ENCODE data around the gene CDKN2D. TPM values are rescaled to one million over a fixed set of nuclear protein-coding genes. Genes with fewer than 3 reads are reported as not detected.

CDKN2D gene
- polyA plus RNA-seq, 1 donor from 2014 or later: 333 TPM

- no peak overlapping the region for H3K4me3 ChIP-seq (ENCODE audit: low read length)
- no peak overlapping the region for H3K9ac ChIP-seq (ENCODE audit: low read length)
- H2AFZ ChIP-seq (ENCODE audit: low read depth, low read length): no peak overlapping the region
- H3K27me3 ChIP-seq (ENCODE audit: insufficient read depth, low read depth, low read length): no peaks in the 10 kb centered on the region
- H3K4me2 ChIP-seq (ENCODE audit: low read length): no peak overlapping the region
- H3K36me3 ChIP-seq (ENCODE audit: insufficient read depth, low read length): no peaks in the 10 kb centered on the region
- H3K9me2 ChIP-seq (ENCODE audit: insufficient read depth, low read length): no peaks in the 10 kb centered on the region
- no peak for TF ChIP-seq SMC3 (conservative IDR thresholded peaks at IDR 0.05; ENCODE audit: poor library complexity)
- no peak for TF ChIP-seq RAD21 (conservative IDR thresholded peaks at IDR 0.05)
- no peak for TF ChIP-seq TAF1 (IDR thresholded peaks at IDR 0.05; ENCODE audit: low read depth)
- TF ChIP-seq EP300 (conservative IDR thresholded peaks at IDR 0.05; ENCODE audit: poor library complexity, severe bottlenecking): no peak
- TF ChIP-seq EZH2 (IDR thresholded peaks at IDR 0.05; ENCODE audit: borderline replicate concordance, insufficient read depth, low read length, poor library complexity, severe bottlenecking): no peak
- TF ChIP-seq POLR2AphosphoS5 (IDR thresholded peaks at IDR 0.05): no peak
- no peak for TF ChIP-seq REST (IDR thresholded peaks at IDR 0.05; ENCODE audit: borderline replicate concordance)
- TF ChIP-seq CTCF (IDR thresholded peaks at IDR 0.05; ENCODE audit: poor library complexity, severe bottlenecking): no peak
- no peak for TF ChIP-seq MXI1 (conservative IDR thresholded peaks at IDR 0.05; ENCODE audit: poor library complexity, severe bottlenecking)
- no peaks in the 10 kb centered on the region for H4K20me1 ChIP-seq (ENCODE audit: insufficient read depth)
- H3K9me3 ChIP-seq (ENCODE audit: low read length): no peaks in the 10 kb centered on the region
- H3F3A ChIP-seq (ENCODE audit: insufficient read depth, low read length, poor library complexity, severe bottlenecking): no peaks in the 10 kb centered on the region
- H3K27ac ChIP-seq (ENCODE audit: low read length): no peak overlapping the region
- H3K79me2 ChIP-seq (replicated peaks; ENCODE audit: insufficient read depth, low read length): peaks cover 14% of the 10 kb centered on the region
These were observed 6.2 kb downstream of the CDKN2D start for GRCh38 chr19:10562609-10563008.

- TF ChIP-seq MXI1 (conservative IDR thresholded peaks at IDR 0.05; ENCODE audit: poor library complexity, severe bottlenecking): no peak
- Histone ChIP-seq H3K4me2 (ENCODE audit: low read length) (no peak overlapping the region), H3K9me3 (ENCODE audit: low read length) (no peaks in the 10 kb centered on the region), H4K20me1 (ENCODE audit: insufficient read depth) (no peaks in the 10 kb centered on the region), H3K27ac (ENCODE audit: low read length) (no peak overlapping the region), H3K9ac (ENCODE audit: low read length) (no peak overlapping the region), H3K79me2 (replicated peaks; ENCODE audit: insufficient read depth, low read length) (no peaks in the 10 kb centered on the region), H3K36me3 (ENCODE audit: insufficient read depth, low read length) (no peaks in the 10 kb centered on the region), H2AFZ (ENCODE audit: low read depth, low read length) (no peak overlapping the region), H3F3A (ENCODE audit: insufficient read depth, low read length, poor library complexity, severe bottlenecking) (no peaks in the 10 kb centered on the region), H3K9me2 (ENCODE audit: insufficient read depth, low read length) (no peaks in the 10 kb centered on the region), H3K4me3 (ENCODE audit: low read length) (no peak overlapping the region), H3K27me3 (ENCODE audit: insufficient read depth, low read depth, low read length) (no peaks in the 10 kb centered on the region)
These were observed 8.6 kb downstream of the CDKN2D start for GRCh38 chr19:10560154-10560553.
